Germinal center (tissue), 1 donor: ENCODE results near the gene STK11IP.
"Not testable (repeated sequence)": the region's sequence is repeated elsewhere in the genome, so short reads cannot be mapped to it uniquely, and the experiment has no call there.

Experiments used
- DNase-seq: peaks from one replicate; pipeline ENCODE4 v3.0.0; 2012; ENCODE audit warnings: mixed read lengths, low spot score

Gene STK11IP

DNA sequence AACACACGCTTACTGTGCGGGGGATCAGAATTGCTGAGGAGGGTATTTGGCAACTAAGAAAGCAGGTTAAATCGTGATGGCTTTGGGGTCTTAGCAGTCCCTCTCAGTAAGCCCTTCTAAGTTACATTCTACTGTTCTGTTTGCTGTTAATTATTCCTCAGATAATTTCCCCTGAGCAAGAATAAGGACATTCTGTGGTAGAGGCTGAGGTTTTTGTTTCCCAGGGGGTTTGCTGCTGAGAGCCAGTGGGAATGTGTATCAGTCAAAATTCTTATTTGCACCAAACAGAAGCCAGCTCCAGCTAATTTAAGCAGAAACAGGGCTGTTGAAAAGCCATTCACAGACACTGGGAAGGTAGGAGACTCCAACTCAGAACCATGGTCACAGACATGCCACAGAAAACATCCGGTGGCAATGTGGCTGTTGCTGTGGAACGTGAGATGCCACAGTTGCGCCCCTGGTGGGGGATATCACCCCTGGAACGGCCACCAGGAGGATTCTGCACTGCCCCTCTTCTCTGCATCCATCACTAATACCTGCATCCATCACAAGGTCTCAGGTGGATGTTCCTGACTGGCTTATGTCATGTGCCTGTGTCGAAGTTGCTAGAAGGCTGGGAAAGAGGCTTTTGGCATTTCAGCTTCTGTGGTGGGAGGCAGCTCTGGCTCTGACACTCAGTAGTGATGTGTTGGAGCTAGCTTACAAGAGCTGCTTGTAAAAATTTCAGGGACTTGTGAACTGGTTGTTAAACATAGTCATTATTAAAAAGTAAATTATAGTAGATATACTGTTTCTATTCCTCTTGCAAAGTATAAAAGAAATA is 53.0 kb downstream of the STK11IP start:
- no peak for DNase-seq

GRCh38 chr2:219651656-219652055 is 54.0 kb downstream of the STK11IP start:
- DNase-seq = not testable (repeated sequence)

GRCh38 chr2:219656526-219656925 is 58.9 kb downstream of the STK11IP start:
- DNase-seq = no peak

DNA sequence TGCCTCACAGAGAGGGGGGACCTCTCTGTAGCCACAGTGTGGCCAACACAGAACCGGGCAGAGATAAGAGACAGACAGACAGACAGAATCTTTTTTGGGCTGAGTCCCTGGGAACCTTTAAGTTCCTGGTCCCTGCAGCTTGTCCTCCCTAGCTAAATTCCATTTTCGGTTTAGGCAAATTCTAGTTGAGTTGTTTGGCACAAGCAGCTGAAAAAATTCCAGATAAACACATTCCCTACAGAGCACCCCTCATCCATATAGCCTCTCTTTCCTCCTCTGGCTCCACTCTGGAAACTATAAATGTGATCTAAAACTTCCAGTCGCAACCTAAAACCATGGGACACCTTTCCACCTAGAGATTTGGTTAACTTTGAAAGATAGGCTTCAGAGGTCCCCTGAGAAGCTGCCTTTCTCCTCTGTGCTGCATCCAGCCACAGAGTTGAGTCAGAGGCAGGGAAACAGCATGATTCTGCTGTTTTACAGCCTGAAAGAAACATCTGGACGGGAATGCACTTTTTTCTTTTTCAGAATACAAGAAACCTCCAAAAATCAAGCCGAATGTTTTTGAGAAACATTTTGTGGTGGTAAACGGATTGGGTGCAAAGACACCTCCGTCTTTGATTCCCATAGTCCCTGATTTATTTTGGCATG is 60.7 kb downstream of the STK11IP start:
- DNase-seq = no peak

GRCh38 chr2:219658874-219659273 is 61.2 kb downstream of the STK11IP start:
- no peak for DNase-seq

- no peak for DNase-seq
Measured at GRCh38 chr2:219661197-219661954, 63.7 kb downstream of the STK11IP start.

DNA sequence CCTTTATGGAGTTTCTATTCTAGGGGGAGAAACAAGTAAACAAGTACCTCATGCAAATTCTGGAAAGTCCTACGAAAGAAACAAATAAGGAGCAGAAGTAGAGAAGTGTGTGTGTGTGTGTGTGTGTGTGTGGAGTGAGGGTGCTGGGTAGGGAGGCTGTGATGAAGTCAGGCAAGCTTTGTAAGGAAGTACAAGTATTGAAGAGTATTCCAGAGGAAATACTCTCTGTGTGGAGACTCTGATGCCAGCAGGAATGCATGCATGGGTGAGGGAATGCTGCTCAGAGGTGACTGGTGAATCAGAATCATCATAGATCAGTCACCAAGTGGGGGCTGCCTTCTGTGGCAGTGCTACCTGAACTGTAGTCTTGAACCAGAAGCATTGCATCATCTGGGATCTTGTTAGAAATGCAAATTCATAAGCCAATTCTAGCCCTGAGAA is 64.3 kb downstream of the STK11IP start:
- no peak for DNase-seq

DNA sequence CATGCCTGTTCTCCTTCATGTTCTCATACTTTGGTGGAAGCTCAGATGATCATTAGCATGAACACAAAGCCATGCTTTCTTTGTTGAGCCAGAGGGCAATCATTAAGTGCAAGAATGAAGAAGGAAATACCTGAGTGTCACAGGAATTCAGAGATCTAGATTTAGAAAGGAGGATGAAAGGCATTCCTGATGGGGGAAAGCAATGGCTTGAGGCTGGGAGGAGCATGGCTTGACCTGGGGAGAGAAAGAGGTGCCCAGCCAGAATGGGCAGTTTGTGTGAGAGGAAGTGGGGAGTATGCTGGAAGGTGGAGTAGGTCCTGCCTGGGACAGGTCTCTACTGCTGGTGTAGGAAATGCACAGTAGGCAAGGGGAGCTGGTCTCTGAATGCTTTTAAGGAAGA is 64.9 kb downstream of the STK11IP start:
- no peak for DNase-seq

GRCh38 chr2:219663116-219663762 is 65.6 kb downstream of the STK11IP start:
- DNase-seq = no peak

DNA sequence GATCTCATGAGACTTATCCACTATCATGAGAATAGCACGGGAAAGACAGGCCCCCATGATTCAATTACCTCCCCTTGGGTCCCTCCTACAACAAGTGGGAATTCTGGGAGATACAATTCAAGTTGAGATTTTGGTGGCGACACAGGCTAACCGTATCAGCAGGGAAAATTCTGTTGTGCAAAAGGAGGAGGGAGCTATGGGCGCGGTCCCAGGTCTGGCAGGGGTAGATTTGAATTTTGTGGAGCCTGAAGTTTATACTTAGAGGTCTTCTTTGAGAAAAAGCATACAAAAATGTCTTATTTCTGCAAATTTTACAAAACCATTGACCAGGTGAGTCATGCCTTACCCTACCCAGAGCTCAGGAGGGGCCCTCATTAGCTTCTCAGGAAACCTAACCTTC is 66.4 kb downstream of the STK11IP start:
- no peak for DNase-seq

DNA sequence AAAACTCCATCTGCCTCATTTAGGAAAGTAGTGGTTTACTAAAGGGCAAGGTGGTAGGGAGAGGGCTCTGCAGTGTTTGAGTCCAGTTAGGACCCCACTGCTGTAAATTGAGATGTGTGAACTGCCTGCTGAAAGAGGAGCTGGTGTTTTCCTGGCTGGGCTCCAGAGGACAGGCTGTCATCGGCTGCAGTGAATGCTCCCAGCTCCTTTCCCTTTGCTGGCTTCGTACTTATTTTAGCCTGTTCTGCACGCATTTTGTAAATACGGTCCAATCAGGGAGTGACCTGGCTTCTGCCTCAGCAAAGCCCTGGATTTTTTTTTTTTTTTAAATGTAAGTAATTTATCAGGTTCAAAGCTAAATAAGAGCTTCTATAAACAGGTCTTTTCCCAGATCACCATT is 67.3 kb downstream of the STK11IP start:
- DNase-seq = no peak

- DNase-seq = no peak
Measured at GRCh38 chr2:219665926-219666325, 68.3 kb downstream of the STK11IP start.
